T-helper 9 cell (primary cell): ENCODE data around the gene DHCR24.
A peak's percentile ranks its signal among the peaks of the same experiment; 100 is the strongest.
"Not testable (repeated sequence)": the region's sequence is repeated elsewhere in the genome, so short reads cannot be mapped to it uniquely, and the experiment has no call there.

ENCODE experiments used
- DNase-seq: peaks from one replicate; pipeline ENCODE4 v3.0.0-alpha.2; 2020
- total RNA-seq, 2 donors: gene quantifications; one replicate each; lab custom pipeline; 2026; lab: John Stamatoyannopoulos, UW

The DHCR24 gene, protein sequence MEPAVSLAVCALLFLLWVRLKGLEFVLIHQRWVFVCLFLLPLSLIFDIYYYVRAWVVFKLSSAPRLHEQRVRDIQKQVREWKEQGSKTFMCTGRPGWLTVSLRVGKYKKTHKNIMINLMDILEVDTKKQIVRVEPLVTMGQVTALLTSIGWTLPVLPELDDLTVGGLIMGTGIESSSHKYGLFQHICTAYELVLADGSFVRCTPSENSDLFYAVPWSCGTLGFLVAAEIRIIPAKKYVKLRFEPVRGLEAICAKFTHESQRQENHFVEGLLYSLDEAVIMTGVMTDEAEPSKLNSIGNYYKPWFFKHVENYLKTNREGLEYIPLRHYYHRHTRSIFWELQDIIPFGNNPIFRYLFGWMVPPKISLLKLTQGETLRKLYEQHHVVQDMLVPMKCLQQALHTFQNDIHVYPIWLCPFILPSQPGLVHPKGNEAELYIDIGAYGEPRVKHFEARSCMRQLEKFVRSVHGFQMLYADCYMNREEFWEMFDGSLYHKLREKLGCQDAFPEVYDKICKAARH
- 5.6 to 47.6 reads per million in 2 donors for total RNA-seq

DNA sequence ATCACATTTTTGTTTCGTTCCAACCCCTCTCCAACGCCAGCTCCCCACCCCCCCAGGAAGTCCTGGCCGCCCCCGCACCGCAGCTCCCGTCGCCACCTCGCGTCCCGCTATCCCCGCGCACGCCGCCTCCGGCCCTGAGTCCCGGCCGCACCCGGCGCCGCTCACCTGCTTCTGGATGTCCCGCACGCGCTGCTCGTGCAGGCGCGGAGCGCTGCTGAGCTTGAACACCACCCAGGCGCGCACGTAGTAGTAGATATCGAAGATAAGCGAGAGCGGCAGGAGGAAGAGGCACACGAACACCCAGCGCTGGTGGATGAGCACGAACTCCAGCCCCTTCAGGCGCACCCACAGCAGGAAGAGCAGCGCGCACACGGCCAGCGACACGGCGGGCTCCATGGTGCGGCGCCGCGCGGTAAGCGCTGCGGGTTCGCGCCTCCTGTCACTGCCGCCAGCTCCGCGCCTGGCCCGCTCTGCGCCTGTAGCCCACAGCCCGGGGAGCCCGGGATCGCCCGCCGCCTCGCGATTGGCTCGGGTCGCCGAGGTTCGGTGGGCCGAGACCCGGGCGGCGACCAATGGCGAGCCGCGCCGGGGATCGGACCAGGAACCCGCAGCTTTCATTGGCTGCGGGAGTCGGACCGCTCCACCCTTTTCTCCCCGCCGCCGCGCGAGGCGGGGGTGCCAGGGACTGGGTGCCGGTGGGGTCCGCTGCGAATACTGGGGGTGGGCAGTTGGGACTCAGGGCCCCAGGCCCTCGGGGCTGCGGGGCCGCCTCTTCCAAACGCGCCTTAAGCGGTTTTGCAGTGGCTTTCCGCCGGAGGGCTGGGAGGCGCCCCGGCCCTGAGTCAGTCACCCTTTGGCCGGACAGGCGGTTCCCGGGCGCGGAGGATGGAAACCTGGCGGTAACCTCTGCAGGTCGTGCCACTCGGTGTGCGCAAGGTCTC is at the start of gene DHCR24:
DHCR24 (minus strand) TSS at position 472 of the 941 bp plus-strand sequence; CDS start at position 396, 76 bp downstream.
- peak; percentile 41 for DNase-seq

DNA sequence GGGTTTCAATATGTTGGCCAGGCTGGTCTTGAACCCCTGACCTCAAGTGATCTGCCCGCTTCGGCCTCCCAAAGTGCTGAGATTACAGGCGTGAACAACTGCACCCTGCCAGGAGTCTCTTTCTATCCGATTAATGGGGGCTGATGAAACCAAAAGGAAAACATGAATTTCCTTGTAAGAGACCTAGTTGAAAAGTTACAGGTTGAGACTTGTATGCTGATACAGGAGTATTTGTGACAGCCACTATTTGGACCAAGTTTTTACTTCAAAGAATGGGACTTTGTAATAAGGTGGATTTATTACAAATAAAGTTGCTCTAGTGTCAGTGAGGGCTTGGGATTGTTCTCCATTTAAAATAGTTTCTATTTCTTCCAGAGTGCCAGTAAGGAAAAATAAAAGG is 49.8 kb upstream of the DHCR24 start:
- no peak for DNase-seq

DNA sequence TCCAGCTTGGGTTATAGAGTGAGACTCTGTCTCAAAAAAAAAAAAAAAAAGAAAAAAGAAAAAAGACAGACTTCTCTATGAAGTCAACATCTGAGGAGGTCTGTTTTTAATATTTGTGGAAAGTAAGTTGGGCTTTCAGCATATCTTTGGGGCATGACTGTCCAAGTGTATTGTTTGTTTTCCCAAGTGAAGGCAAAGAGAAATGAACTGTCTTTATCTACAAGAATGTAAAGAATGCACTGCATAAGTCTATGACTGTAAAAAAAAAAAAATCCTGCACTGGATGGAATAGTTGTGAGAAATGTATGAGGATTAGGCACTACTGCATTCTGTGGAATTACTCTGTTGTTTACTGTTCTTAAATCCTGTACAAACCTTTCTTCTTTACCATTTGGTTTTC is 47.9 kb upstream of the DHCR24 start:
- no peak for DNase-seq

DNA sequence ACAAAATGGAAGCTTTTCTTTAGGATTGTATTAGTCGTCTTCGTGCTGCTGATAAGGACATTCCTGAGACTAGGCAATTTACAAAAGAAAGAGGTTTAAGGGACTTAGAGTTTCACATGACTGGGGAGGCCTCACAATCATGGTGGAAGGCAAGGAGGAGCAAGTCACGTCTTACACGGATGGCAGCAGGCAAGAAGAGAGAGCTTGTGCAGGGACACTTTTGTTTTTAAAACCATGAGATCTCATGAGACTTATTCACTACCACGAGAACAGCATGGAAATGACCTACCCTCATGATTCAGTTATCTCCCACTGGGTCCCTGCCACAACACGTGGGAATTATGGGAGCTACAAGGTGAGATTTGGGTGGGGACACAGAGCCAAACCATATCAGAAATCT is 47.1 kb upstream of the DHCR24 start:
- DNase-seq, result not testable (repeated sequence)

DNA sequence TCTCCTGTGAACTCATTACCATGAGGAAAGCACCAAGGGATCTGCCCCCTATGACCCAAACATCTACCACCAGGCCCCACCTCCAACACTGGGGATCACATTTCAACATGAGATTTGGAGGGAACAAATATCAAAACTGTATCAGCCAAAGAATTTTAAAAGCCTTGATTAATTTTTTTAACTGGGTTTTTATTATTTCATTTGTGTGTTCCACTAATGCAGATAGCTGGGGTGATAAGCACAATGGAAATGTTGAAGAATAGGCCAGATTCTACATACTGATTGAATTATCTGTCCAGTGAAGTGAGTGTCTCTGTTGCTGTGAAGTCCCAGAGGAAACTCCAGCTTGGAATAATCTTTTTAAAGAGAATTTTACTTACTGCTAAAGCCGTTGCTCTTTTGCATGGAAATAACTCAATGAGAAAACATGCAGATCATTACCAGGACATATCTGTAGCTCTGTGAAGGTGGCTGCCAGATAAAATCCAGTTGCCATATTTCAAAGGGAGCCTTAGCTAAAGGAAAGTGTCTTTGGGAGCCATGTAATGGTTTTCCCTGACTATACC is 44.4 kb upstream of the DHCR24 start:
- no peak for DNase-seq

DNA sequence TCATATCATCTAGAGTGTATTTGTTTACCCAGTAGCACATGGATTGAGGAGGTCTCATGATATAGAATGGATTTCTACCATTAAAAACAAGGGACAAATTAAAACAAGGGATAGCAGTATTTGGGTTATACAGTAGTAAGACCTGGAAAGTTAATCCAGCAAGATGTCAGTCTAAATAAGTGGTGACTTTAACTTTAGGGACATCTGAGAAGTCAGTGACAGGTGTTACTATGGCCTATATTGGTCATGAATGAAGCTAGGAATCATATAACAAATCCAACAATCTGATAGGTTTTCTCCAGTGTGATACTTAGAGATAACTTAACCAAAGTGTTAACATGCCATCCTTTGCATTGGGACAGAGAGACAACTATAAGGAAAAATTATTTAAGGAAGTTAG is 42.7 kb upstream of the DHCR24 start:
- DNase-seq, result no peak

DNA sequence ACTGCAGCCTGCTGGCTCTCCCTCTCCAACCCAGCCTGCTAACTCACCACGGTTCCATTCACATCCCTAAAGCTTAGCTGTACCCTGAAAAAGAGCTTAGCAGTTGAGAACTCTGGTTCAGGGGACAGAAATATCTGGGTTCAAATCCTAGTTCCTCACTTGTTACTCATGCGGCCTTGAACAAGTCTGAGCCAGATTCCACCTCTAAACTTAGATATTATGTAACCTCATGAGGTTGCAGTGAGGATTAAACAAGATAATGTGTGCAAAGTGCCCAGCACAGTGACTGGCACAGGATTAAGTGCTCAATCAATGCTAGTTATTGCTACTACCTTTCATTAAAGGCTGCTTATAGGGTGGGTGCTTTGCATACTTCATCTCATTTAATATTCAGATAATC is 41.3 kb upstream of the DHCR24 start:
- DNase-seq, result no peak

DNA sequence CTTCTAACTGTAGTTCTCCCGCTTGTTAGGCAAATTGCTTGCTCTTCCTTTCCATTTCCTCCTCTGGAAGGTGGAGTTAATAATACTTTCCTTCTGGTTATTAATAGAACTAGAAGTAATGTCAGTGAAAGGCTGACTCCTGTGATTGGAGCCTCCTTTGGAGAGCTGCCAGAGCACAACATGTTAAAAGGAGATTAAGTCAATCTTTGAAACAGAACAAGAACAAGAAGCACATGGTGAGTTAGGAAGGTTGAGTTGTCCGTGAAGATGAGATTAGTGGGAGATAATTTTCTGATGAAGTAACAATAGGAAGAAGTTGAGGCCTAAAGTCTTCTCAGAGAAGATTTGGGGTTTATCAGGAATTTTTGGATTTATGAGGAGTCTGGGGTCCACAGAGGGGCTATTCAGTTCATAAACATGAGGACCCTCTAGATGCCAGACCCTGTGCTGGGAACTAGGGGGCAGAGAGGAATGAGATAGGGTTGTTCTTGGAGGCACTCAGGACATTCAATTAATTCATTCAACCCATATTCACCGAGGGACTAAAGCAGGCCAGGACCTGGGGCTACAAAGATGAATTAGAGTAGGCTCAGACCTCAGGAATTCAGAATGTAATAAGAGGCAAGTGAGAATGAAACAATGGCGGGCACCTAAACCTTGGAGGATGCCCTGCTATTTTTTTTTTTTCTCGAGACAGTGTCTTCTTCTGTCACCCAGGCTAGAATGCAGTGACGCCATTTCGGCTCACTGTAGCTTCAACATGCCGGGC is 40.7 kb upstream of the DHCR24 start:
- no peak for DNase-seq

DNA sequence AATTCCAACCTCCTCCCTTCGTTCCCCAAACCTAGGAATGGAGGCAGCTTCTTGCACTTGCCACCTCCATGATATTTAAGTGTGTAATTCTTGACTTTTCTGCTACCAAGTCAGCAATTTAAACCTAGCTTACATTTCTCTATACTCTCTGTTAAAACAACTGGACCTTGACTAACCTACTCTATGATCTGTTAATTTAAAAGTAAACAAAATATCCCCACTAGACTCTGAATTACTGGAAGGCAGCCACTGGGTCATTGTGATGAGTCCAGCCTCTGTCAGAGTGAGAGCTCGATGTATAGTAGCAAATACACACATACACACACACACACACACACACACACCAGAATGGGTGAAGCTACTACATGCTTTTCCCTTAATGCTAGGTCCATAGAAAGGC is 40.0 kb upstream of the DHCR24 start:
- DNase-seq, result no peak

DNA sequence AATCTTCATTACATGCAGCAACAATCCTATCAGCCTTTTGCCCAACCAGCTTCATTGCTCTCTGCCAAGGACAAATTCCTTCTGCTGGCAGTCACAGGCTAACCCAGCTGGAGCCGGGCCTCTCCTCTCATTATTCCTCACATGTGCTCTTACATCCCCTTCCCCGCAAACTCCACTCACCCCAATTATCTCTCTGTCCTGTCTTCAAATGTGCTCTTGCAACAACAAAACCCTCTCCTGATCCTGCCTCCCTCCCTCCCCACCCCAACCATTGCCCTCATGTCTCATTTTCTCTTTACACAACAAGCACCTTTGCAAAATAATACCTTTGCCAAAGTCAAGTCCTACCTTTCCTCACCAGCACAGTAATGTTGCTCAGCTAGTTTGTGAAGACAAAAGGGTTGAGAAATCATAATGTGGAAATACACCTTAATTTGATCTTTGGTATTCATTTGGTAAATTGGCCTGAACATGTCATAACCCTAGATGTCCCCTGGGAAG is 36.0 kb upstream of the DHCR24 start:
- DNase-seq, result no peak

DNA sequence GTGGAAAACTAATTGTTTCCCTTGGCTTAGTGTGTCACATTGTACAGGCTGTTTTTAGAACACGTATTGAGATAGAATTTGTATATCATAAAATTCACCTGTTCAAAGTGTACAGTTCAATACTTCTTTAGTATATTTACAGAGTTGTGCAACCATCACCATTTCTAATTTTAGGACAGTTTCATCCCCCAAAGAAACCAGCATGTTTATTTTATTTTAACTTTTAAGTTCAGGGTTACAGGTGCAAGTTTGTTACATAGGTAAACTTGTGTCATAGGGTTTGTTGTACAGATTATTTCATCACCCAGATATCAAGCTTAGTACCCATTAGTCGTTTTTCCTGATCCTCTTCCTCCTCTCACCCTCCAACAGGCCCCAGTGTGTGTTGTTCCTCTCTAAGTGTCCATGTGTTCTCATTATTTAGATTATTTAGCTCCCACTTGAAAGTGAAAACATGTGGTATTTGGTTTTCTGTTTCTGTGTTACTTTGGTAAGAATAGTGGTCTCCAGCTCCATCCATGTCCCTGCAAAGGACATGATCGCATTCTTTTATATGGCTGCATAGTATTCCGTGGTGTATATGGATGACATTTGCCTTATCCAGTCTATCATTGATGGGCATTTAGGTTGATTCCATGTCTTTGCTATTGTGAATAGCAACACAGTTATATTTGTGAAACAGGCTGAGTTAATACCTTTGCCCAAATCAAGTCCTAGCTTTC is 35.2 kb upstream of the DHCR24 start:
- no peak for DNase-seq

DNA sequence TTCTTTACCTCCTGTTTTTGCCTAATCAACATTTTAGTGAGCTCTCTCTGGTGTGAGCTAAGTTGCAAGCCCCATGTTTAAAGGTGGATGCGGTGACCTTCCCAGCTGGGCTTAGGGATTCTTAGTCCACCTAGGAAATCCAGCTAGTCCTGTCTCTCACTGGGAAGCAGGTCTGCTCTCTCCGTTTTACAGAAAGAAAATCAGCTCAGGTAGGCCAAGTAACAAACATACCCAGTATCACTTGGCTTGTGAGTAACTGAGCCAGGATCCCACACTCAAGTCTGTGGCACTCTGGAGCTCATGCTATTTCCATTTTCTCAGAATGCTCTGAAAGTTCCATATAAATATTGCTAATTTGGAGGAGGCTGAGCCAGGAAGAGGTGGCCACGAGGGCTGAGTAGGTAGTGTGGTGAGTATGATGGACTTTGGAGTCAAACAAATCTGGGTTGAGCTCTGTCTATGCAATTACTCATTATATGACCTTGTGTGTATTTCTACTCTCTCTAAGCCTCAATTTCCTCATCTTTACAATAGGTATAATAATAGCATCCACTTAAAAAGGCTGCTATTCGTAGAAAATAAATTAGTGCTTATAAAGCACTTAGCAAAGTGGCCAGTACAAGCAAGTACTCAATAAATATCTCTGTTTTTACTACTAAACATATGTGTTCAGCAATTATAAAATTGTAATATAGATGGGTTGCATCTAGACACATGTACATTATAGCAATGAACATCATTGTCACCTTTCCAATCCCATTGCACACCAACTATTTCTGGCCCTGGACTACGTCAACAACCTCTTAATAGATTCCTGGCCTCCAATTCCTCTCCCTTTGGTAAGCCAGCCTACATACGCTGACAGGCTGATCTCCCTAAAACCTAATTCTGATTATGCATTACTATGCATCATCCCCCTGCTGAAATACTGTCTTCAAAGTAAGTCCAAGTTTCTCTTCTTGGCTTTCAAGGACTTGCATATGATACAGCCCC is 32.7 kb upstream of the DHCR24 start:
- no peak for DNase-seq

DNA sequence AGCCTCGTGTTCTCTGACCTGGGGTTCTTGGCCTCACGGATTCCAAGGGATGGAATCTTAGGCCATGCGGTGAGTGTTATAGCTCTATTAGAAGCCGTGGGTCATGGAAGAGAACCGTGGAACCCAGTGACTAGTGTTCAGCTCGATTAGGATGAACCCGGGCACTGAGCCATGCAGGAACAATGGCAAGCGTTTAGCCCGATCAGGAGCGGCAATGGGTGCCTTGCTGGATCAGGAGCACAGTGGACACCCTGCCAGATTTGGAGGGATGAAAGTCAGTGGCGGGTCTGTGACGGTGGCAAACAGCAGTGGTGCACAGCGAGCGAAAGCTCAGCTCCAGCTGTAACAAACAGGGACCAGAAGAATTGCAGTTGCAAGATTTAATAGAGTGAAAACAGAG is 24.1 kb upstream of the DHCR24 start:
- DNase-seq, result not testable (repeated sequence)

DNA sequence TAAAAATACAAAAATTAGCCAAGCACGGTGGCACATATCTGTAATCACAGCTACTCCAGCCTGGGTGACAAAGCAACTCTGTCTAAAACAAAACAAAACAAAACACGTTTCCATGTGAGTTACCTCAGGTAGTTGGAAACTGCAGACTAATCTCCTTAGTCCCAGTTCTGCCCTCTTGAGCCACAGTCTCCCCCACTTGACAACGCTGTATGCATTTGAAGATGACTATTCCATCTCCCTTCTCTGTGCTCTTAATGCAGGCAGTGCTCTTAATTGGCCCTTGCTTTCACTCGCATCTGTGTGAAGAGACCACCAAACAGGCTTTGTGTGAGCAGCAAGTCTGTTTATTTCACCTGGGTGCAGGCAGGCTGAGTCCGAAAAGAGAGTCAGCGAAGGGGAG is 19.6 kb upstream of the DHCR24 start:
- DNase-seq, result no peak

DNA sequence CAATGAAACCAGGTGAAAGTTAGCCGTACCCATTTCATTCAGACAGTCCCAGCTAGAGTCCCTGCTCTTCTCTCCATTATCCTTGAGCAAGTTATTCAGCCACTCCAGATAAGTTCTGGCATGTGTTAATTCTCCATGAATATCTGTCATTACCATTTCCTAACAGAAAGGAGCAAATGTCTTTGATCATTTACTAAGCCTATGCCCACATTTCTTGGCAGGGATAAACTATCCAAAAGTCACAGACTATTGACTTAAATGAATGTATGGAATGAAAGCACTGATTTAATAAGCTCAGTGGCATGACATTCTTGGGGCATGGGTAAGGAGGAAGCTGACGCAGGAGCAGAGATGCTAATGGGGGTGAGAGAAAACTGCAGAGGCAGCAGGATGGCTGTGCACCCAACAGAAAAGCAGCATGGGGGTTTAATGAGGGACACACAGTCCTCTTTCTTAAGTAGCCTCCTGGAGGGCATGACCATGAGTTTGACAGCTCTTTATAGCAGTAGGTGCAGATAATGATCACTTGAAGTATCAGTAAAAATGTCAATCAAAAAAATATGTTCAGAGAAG is 17.6 kb upstream of the DHCR24 start:
- DNase-seq, result no peak

DNA sequence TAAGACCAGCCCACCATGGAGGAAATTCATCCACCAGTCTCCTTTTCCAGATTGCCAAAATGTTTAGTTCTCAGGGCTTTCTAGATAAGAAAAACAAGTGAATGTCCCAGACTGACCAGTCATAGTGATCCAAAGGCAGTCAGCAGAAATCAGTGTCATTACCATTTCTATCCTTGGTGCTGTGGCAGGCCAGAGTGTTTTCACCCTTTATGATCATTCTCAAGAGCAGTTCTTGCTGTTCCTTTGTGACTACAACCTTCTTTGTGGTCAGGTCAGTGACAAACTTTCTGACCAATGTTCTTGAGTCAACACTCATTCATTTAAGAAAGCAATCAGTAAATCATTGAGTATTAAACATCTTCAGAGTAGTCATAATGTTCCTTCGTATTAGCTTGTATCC is 7.3 kb upstream of the DHCR24 start:
- DNase-seq, result no peak

DNA sequence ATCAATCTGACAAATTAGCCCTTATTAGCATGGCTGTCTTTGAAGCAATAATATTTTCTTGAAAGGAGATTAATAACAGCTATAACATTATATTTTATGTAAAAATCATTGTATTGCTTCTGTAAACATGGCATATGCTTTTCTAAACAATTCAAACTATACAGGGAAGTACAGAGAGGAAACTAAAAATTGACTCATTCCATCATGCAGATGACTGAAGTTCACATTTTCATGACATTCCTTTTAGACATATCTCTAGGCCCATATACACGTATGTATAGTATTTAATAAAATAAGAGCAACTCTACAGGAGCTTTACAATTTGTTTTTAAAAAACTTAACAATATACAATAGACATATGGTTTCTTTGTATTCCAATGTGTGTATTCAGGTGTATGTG is 5.6 kb upstream of the DHCR24 start:
- DNase-seq, result no peak

DNA sequence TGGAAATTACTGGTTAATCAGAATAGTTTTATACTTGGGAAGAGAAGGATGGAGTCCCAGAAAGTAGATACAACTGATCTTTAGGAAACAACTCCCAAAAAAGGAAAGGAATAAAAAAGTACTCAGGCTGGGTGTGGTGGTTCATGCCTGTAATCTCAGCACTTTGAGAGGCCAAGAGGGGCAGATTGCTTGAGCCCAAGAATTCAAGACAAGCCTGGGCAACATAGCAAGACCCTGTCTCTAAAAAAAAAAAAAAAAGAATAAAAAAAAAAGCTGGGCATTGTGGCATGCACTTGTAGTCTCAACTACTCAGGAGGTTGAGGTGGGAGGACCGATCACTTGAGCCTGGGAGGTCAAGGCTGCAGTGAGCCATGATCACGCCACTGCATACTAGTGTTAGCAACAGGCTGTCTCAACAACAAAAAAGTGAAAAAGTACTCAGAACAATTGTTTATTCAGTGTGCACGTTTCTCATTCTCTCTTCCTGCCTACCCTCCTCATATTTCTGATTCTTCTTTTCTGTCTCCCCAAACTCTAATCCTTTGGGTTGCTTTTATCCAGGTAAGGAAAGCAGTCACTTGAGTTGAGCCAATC is 2.2 kb upstream of the DHCR24 start:
- DNase-seq, result no peak

DNA sequence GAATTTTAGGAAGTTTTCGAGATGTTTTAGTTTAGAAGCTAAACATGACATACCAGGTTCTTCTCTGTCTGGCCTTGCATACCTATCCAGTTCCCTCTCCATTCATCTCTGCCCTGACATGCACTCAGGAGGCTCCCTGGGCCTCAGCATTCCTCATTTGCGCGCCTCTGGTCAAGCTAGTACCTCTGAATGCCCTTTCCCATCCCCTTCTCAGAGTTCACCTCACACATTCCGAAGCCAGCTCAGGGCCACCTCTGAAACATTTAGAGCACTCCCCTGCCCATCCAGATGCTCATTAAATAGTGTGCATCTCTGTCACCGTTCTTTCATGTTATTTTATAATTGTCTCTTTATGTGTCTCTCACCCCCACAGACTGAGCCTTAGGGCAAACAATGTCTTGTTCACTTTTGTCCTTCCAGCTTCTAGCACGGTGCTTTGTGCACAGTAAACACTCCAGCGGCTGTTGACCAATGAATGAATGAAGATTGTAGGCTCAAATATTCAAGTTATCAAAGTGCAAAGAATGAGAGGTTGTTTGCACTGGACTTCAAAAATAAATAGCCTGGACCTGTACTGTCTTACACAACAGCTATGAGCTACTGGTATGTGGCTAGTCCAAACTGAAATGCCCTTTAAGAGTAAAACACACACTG is 1.2 kb upstream of the DHCR24 start:
- DNase-seq, result no peak
